Loucy (cell line): ENCODE measurements around the gene PDK4.

ENCODE experiments used
- EZH2phosphoT487 ChIP-seq: fragments of 200-600 bp; IDR thresholded peaks from 2 replicates; pipeline ENCODE4 v1.6.1; 2018; ENCODE audit warnings: antibody characterized with exemption, mild to moderate bottlenecking, moderate library complexity, borderline replicate concordance
- TF ChIP-seq, protein P1 (sequence below): fragments of 200-600 bp; sonication (generic); conservative IDR thresholded peaks from 2 replicates; pipeline ENCODE4 v1.5.1; 2014; ENCODE audit warnings: mild to moderate bottlenecking, antibody characterized with exemption, low read length

- TF ChIP-seq, protein P1, sequence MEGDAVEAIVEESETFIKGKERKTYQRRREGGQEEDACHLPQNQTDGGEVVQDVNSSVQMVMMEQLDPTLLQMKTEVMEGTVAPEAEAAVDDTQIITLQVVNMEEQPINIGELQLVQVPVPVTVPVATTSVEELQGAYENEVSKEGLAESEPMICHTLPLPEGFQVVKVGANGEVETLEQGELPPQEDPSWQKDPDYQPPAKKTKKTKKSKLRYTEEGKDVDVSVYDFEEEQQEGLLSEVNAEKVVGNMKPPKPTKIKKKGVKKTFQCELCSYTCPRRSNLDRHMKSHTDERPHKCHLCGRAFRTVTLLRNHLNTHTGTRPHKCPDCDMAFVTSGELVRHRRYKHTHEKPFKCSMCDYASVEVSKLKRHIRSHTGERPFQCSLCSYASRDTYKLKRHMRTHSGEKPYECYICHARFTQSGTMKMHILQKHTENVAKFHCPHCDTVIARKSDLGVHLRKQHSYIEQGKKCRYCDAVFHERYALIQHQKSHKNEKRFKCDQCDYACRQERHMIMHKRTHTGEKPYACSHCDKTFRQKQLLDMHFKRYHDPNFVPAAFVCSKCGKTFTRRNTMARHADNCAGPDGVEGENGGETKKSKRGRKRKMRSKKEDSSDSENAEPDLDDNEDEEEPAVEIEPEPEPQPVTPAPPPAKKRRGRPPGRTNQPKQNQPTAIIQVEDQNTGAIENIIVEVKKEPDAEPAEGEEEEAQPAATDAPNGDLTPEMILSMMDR, result no peak
- TF ChIP-seq EZH2phosphoT487, result no peak
Observed at GRCh38 chr7:95540366-95540765, 56.0 kb downstream of the PDK4 start.
